H1 (cell line): Measurements from ENCODE around the gene FNDC5. TPM values are rescaled to one million over a fixed set of nuclear protein-coding genes. Genes with fewer than 3 reads are reported as not detected.

Source experiments
- EGR1 ChIP-seq: IDR thresholded peaks from 2 replicates; pipeline ENCODE4 v1.6.1; 2011; ENCODE audit warnings: low read depth, low read length, borderline replicate concordance
- RBBP5 ChIP-seq: IDR thresholded peaks from 2 replicates; pipeline ENCODE4 v1.7.1; 2012; ENCODE audit warnings: low read depth, mild to moderate bottlenecking, inconsistent platforms, low read length, moderate library complexity, borderline replicate concordance
- polyA plus RNA-seq, 7 experiments: library from polyadenylated mRNA; depleted of rRNA in 3 of 7; stranded (reverse) in 5 of 7; unstranded in 2 of 7; fragments of >200 nt in 5 of 7; fragments of 200-250 nt in 2 of 7; gene quantifications; 1 replicate in 5 of 7; 2 replicates in 1 of 7; 4 replicates in 1 of 7; pipeline versions ENCODE4 v1.2.1 to v1.2.3, GENCODE V29; 2011 to 2013; ENCODE audit warnings: missing spikeins in 2 of 7, mixed read lengths in 2 of 7
- total RNA-seq: library from RNA; stranded (reverse); fragmentation: NEBNext Ultra II Directional; extraction: Animal tissue kit (Norgen Biotek cat#: 25700); gene quantifications from 2 replicates; pipeline ENCODE4 v1.2.1, GENCODE V29; 2021
- TF ChIP-seq, protein P1 (sequence below): fragments of 300-600 bp; sonication (generic); IDR thresholded peaks from 2 replicates; pipeline ENCODE4 v1.7.1; 2012; ENCODE audit warnings: low read length, moderate library complexity, mild to moderate bottlenecking, inconsistent platforms; ENCODE audit not compliant: insufficient replicate concordance

Gene FNDC5
- total and polyA plus RNA-seq, 2 of the 8 experiments (the other 6 are each of a cell fraction or from before 2014, with no cell fraction given) = 1.8 to 2.0 TPM

DNA sequence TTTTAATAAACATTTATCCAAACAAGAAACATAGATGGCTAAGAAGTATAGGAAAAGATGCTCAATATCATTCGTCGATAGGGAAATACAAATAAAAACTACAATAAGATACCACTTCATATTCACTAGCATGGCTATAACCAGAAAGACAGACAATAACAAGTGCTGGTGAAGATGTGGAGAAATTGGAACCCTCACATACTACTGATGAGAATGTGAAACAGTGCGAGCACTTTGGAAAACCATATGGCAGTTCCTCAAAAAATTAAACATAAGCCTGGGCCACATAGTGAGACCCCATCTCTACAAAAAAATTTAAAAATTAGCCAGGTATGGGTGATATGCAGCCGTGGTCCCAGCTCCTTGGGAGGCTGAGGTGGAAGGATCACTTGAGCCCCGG, 39.6 kb upstream of the FNDC5 start (continued):
- TF ChIP-seq RBBP5 (no peak), EGR1 (no peak)
- TF ChIP-seq, protein P1, sequence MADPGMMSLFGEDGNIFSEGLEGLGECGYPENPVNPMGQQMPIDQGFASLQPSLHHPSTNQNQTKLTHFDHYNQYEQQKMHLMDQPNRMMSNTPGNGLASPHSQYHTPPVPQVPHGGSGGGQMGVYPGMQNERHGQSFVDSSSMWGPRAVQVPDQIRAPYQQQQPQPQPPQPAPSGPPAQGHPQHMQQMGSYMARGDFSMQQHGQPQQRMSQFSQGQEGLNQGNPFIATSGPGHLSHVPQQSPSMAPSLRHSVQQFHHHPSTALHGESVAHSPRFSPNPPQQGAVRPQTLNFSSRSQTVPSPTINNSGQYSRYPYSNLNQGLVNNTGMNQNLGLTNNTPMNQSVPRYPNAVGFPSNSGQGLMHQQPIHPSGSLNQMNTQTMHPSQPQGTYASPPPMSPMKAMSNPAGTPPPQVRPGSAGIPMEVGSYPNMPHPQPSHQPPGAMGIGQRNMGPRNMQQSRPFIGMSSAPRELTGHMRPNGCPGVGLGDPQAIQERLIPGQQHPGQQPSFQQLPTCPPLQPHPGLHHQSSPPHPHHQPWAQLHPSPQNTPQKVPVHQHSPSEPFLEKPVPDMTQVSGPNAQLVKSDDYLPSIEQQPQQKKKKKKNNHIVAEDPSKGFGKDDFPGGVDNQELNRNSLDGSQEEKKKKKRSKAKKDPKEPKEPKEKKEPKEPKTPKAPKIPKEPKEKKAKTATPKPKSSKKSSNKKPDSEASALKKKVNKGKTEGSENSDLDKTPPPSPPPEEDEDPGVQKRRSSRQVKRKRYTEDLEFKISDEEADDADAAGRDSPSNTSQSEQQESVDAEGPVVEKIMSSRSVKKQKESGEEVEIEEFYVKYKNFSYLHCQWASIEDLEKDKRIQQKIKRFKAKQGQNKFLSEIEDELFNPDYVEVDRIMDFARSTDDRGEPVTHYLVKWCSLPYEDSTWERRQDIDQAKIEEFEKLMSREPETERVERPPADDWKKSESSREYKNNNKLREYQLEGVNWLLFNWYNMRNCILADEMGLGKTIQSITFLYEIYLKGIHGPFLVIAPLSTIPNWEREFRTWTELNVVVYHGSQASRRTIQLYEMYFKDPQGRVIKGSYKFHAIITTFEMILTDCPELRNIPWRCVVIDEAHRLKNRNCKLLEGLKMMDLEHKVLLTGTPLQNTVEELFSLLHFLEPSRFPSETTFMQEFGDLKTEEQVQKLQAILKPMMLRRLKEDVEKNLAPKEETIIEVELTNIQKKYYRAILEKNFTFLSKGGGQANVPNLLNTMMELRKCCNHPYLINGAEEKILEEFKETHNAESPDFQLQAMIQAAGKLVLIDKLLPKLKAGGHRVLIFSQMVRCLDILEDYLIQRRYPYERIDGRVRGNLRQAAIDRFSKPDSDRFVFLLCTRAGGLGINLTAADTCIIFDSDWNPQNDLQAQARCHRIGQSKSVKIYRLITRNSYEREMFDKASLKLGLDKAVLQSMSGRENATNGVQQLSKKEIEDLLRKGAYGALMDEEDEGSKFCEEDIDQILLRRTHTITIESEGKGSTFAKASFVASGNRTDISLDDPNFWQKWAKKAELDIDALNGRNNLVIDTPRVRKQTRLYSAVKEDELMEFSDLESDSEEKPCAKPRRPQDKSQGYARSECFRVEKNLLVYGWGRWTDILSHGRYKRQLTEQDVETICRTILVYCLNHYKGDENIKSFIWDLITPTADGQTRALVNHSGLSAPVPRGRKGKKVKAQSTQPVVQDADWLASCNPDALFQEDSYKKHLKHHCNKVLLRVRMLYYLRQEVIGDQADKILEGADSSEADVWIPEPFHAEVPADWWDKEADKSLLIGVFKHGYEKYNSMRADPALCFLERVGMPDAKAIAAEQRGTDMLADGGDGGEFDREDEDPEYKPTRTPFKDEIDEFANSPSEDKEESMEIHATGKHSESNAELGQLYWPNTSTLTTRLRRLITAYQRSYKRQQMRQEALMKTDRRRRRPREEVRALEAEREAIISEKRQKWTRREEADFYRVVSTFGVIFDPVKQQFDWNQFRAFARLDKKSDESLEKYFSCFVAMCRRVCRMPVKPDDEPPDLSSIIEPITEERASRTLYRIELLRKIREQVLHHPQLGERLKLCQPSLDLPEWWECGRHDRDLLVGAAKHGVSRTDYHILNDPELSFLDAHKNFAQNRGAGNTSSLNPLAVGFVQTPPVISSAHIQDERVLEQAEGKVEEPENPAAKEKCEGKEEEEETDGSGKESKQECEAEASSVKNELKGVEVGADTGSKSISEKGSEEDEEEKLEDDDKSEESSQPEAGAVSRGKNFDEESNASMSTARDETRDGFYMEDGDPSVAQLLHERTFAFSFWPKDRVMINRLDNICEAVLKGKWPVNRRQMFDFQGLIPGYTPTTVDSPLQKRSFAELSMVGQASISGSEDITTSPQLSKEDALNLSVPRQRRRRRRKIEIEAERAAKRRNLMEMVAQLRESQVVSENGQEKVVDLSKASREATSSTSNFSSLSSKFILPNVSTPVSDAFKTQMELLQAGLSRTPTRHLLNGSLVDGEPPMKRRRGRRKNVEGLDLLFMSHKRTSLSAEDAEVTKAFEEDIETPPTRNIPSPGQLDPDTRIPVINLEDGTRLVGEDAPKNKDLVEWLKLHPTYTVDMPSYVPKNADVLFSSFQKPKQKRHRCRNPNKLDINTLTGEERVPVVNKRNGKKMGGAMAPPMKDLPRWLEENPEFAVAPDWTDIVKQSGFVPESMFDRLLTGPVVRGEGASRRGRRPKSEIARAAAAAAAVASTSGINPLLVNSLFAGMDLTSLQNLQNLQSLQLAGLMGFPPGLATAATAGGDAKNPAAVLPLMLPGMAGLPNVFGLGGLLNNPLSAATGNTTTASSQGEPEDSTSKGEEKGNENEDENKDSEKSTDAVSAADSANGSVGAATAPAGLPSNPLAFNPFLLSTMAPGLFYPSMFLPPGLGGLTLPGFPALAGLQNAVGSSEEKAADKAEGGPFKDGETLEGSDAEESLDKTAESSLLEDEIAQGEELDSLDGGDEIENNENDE = no peak
